ENCODE measurements around the gene RAB15. TPM values are rescaled to one million over a fixed set of nuclear protein-coding genes. Genes with fewer than 3 reads are reported as not detected.

RAB15 gene
- total and polyA plus RNA-seq, 2 of the 8 experiments (the other 6 are each of a cell fraction or from before 2014, with no cell fraction given), result 38.8 to 58.1 TPM

GRCh38 chr14:64930085-64930843 is 41.9 kb downstream of the RAB15 start (continued):
- TF ChIP-seq CTCF (IDR thresholded peaks at IDR 0.05; ENCODE audit: control extremely low read depth in 1 of 3, insufficient read depth in 1 of 3, low read depth in 1 of 3, low read length in 3 of 3), result no peak
- TF ChIP-seq CEBPB (IDR thresholded peaks at IDR 0.05; ENCODE audit: low read depth, low read length), result no peak
- no peak for TF ChIP-seq POU5F1 (IDR thresholded peaks at IDR 0.05; ENCODE audit: low read depth, low read length)
- TF ChIP-seq SP1 (IDR thresholded peaks at IDR 0.05; ENCODE audit: low read depth, low read length), result no peak
- TF ChIP-seq SP2 (IDR thresholded peaks at IDR 0.05; ENCODE audit: low read length), result no peak
- no peak for TF ChIP-seq ZNF274 (IDR thresholded peaks at IDR 0.05; ENCODE audit: borderline replicate concordance, extremely low read depth, low read length)

Data from H1 (cell line).